Stimulated activated CD8-positive, alpha-beta memory T cell treated with anti-CD3 and anti-CD28 coated beads, Interleukin-12 subunit alpha, Interleukin-12 subunit beta, amount 100 ng/mL, for 24 hours (primary cell): ENCODE measurements around the gene CXCL17.

Experiments
- DNase-seq: peaks from one replicate; pipeline ENCODE4 v3.0.0-alpha.2; 2020; ENCODE audit errors: extremely low read depth

CXCL17 gene

GRCh38 chr19:42397263-42398166 is 45.2 kb downstream of the CXCL17 start:
- no peak for DNase-seq

GRCh38 chr19:42396381-42397262 is 46.1 kb downstream of the CXCL17 start:
- DNase-seq, result peak; percentile 84

- DNase-seq, result no peak
Measured at GRCh38 chr19:42394751-42395150, 48.0 kb downstream of the CXCL17 start.

- DNase-seq, result no peak
Measured at GRCh38 chr19:42392165-42392564, 50.6 kb downstream of the CXCL17 start.

- DNase-seq, result no peak
Measured at GRCh38 chr19:42389899-42390298, 52.8 kb downstream of the CXCL17 start, which contains the start of gene CNFN. Gene CNFN (minus strand): TSS chr19:42390297. CDS start chr19:42389037, 1,260 bp downstream.

- no peak for DNase-seq
Measured at GRCh38 chr19:42388851-42389489, 53.8 kb downstream of the CXCL17 start.

GRCh38 chr19:42386974-42387707 is 55.6 kb downstream of the CXCL17 start:
- peak; percentile 41 for DNase-seq

- DNase-seq, result no peak
Measured at GRCh38 chr19:42380155-42380554, 62.6 kb downstream of the CXCL17 start.
